Measurements from ENCODE around the gene TTC19. TPM values are rescaled to one million over a fixed set of nuclear protein-coding genes. Genes with fewer than 3 reads are reported as not detected.

The TTC19 gene
- total and polyA plus RNA-seq, 8 donors: 11.4 to 27.9 (median 19.3) TPM

DNA sequence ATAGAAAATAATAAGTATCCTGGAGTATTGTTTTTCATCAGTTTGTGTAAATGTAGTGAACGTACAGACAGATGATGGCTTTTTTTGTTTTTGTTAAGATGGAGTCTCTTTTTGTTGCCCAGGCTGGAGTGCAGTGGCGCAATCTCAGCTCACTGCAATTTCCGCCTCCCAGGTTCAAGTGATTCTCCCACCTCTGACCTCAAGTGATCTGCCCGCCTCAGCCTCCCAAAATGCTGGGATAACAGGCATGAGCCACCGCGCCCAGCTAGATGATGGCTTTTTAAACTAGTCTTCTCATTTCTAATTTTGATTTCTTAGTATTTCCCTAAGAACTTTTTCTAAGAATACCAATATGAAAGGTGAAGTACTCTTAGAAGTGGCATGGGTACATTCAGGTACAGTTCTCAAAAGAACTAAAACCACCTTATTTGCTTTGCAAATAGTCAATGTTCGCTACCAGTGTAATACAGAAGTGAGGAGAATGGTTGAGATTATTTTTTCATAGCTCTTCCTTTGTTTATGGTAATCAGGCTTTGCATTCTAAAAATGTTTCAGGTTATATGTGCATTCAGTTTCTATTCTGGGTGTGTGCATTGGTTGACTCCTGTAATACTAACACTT is 34.2 kb downstream of the TTC19 start:
- no peaks in the 10 kb centered on the region for H3K4me1 ChIP-seq
- ATAC-seq (no peak), FAIRE-seq (no peak), DNase-seq (no peak)
- no peak overlapping the region for H3K4me3 ChIP-seq
- H3K9me3 ChIP-seq: no peaks in the 10 kb centered on the region
- H3K27ac ChIP-seq: no peak overlapping the region
- TF ChIP-seq CTCF (IDR thresholded peaks at IDR 0.05): no peak
- intact Hi-C loops (cut with DNase I): no loop called here
- peaks cover 3 to 67% (median 20%) of the 10 kb centered on the region in 3 donors for H3K36me3 ChIP-seq
- 95 to 97% methylated on average over 7 of the region's 7 CpGs for WGBS, 2 donors
- no peaks in the 10 kb centered on the region for H3K27me3 ChIP-seq

DNA sequence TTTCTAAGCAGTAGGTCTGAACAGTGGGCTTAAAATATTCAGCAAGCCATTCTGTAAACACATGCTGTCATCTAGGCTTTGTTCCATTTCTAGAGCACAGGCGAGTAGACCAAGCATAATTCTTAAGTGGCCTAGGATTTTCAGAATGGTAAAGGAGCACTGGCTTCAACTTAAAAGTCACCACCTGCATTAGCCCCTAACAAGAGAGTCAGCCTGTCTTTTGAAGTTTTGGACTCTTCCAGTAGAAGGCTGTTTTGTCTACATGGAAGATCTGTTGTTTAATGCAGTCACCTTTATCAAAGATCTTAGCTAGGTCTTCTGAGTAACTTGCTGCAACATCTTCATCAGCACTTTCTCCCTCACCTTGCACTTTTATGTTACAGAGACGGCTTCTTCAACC is 36.6 kb downstream of the TTC19 start:
- H3K4me1 ChIP-seq: peaks cover 6 to 11% (median 7%) of the 10 kb centered on the region in 3 donors
- no peak overlapping the region for H3K27ac ChIP-seq
- intact Hi-C loops (cut with DNase I): no loop called here
- no peaks in the 10 kb centered on the region for H3K27me3 ChIP-seq
- no peak for TF ChIP-seq CTCF (IDR thresholded peaks at IDR 0.05)
- DNase-seq (no peak), FAIRE-seq (no peak), ATAC-seq (no peak)
- H3K9me3 ChIP-seq: no peaks in the 10 kb centered on the region
- WGBS, 2 donors: 91 to 96% methylated on average over 2 of the region's 2 CpGs
- H3K4me3 ChIP-seq: no peak overlapping the region
- peaks cover 3 to 61% (median 24%) of the 10 kb centered on the region in 3 donors for H3K36me3 ChIP-seq

DNA sequence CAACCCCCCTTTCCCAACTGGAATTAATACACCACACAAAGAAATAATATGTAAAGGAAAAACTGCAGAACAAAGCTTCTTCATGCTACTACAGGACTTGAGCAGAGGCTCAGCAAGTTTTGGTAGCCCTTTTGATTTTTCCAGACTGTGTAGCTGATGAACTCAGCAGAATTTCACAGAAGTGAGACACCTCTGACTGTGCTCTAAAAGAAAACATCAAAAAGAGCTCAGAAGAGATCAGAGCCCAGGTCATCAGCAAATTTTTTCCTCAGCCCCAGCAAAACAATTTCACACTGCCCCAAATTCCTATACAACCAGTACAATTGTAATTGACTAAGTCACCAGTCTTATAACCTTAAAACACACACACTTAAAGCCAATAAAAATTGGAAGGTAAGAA is 38.0 kb downstream of the TTC19 start:
- no peak overlapping the region for H3K27ac ChIP-seq
- FAIRE-seq: no peak
- H3K36me3 ChIP-seq: peaks cover 3 to 49% (median 24%) of the 10 kb centered on the region in 3 donors
- no peak for ATAC-seq
- H3K4me1 ChIP-seq: peaks cover 6 to 15% (median 7%) of the 10 kb centered on the region in 3 donors
- TF ChIP-seq CTCF (IDR thresholded peaks at IDR 0.05): no peak
- no peak for DNase-seq
- H3K27me3 ChIP-seq: no peaks in the 10 kb centered on the region
- H3K4me3 ChIP-seq: no peak overlapping the region
- H3K9me3 ChIP-seq: no peaks in the 10 kb centered on the region
- intact Hi-C loops (cut with DNase I): no loop called here

DNA sequence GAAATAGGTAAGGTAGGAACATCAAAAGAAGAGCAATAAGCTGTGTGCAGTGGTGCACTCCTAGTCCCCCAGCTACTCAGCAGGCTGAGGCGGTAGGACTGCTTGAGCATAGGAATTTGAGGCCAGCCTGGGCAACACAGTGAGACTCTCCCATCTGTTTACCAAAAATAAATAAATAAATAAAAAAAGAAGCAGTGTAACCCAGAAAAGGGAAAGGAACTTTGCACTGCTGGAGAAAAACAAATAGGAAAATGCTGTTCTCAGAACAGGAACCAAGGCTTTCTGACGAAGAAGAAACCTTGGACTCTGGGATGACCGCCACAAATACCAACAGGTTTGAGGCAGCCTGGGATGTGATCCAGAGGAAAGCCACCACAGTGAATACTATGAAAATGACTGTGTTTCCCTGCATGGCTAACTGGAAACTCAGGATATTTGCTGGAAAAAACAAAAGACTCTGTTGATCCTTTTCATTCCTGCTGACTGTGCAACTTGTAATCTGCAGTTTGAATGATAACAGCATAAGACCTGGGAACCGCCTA is 41.2 kb downstream of the TTC19 start:
- peak in 4 of 6 donors; percentile 59 to 84 (median 78) for DNase-seq
- Histone ChIP-seq H3K4me1 (peaks cover 6 to 15% (median 7%) of the 10 kb centered on the region in 3 donors), H3K9me3 (no peaks in the 10 kb centered on the region), H3K4me3 (no peak overlapping the region), H3K27ac (peak overlapping the region; percentile 2 to 83 (median 70)), H3K36me3 (peaks cover 3 to 36% (median 14%) of the 10 kb centered on the region in 3 donors), H3K27me3 (no peaks in the 10 kb centered on the region)
- WGBS, 2 donors: 13 to 22% methylated on average over 4 of the region's 4 CpGs
- no peak for TF ChIP-seq CTCF (IDR thresholded peaks at IDR 0.05)
- intact Hi-C loops (cut with DNase I): no loop called here
- peak; percentile 88 to 94 (median 94) for ATAC-seq
- FAIRE-seq: no peak

GRCh38 chr17:16044487-16044886 is 44.9 kb downstream of the TTC19 start:
- H3K36me3 ChIP-seq: peaks cover 0 to 30% (median 4%) of the 10 kb centered on the region in 3 donors
- ATAC-seq (no peak), DNase-seq (no peak), FAIRE-seq (no peak)
- intact Hi-C loops (cut with DNase I): no loop called here
- no peak overlapping the region for H3K4me3 ChIP-seq
- 83 to 85% methylated on average over 10 of the region's 10 CpGs for WGBS, 2 donors
- H3K27ac ChIP-seq: no peak overlapping the region
- no peaks in the 10 kb centered on the region for H3K27me3 ChIP-seq
- H3K4me1 ChIP-seq: peaks cover 7 to 20% (median 14%) of the 10 kb centered on the region in 3 donors
- H3K9me3 ChIP-seq: no peaks in the 10 kb centered on the region
- TF ChIP-seq CTCF (IDR thresholded peaks at IDR 0.05): no peak

Measured in pancreas (tissue), 10 donors.